K562 (cell line): ENCODE measurements around the gene PPP1R14D. TPM values are rescaled to one million over a fixed set of nuclear protein-coding genes. Genes with fewer than 3 reads are reported as not detected.

Experiments
- ATAC-seq: fragments of 200-7000 bp; cut with Tn5 transposase; 3 replicates; pipeline ENCODE4 v1.9.1; 2020; ENCODE audit warnings: moderate library complexity
- BruUV-seq: library from RNA; stranded (reverse); fragments of 400-500 nt; replicated peaks from 2 replicates; lab custom pipeline; 2021; lab: Mats Ljungman, UMichigan
- CTCF ChIA-PET: fragments of 300-600 bp; formaldehyde crosslinking; extraction: SDS; loops from one replicate; lab custom pipeline; 2021; ENCODE audit warnings: low intra/inter-chr PET ratio; lab: Yijun Ruan, JAX
- POLR2A ChIA-PET: fragments of 300-600, 350-650 bp; sonication (Branson Sonifier 250); formaldehyde crosslinking; extraction: SDS; loops from one replicate; lab custom pipeline; 2021; ENCODE audit warnings: antibody characterized with exemption, inconsistent platforms; lab: Yijun Ruan, JAX
- DNase-seq, 4 experiments: peaks; one replicate each; pipeline versions ENCODE4 v3.0.0 to v3.0.0-alpha.2; 2011 to 2018; ENCODE audit warnings: low spot score in 3 of 4, mixed read lengths in 3 of 4; ENCODE audit errors: extremely low read depth in 1 of 4
- FAIRE-seq: peaks from 2 replicates; lab custom pipeline; 2011; peaks lifted over from hg19 to GRCh38; lab: Jason Lieb, UNC
- H2AFZ ChIP-seq: 2 replicates; pipeline ENCODE4 v1.6.0; 2011; ENCODE audit warnings: low read depth, low read length, control low read depth, inconsistent platforms
- H3K27ac ChIP-seq: fragments of 200-600 bp; 3 replicates; pipeline ENCODE4 v1.8.0; 2011; ENCODE audit warnings: low read depth, mild to moderate bottlenecking, control low read depth, inconsistent platforms, low read length, moderate library complexity, mixed read lengths; ENCODE audit errors: extremely low read depth
- H3K27me3 ChIP-seq, 2 experiments: fragments of 300-600 bp in 1 of 2; 2 replicates in 1 of 2; 3 replicates in 1 of 2; pipeline versions ENCODE4 v1.6.0 to v1.8.0; 2011; ENCODE audit warnings: inconsistent platforms in 2 of 2, low read length in 2 of 2, mild to moderate bottlenecking in 1 of 2, mixed read lengths in 1 of 2, moderate library complexity in 1 of 2; ENCODE audit not compliant: control insufficient read depth in 2 of 2, insufficient read depth in 2 of 2
- H3K36me3 ChIP-seq: fragments of 300-600 bp; 3 replicates; pipeline ENCODE4 v1.8.0; 2011; ENCODE audit warnings: mild to moderate bottlenecking, low read length, inconsistent platforms; ENCODE audit not compliant: control insufficient read depth, insufficient read depth
- H3K4me1 ChIP-seq, 2 experiments: fragments of 200-600 bp in 1 of 2; replicated peaks in 1 of 2; 2 replicates in 1 of 2; 3 replicates in 1 of 2; pipeline versions ENCODE4 v1.5.1 to v1.8.0; 2011; ENCODE audit warnings: inconsistent platforms in 2 of 2, low read length in 2 of 2, mild to moderate bottlenecking in 1 of 2, mixed read lengths in 1 of 2, moderate library complexity in 1 of 2; ENCODE audit not compliant: control insufficient read depth in 2 of 2, insufficient read depth in 2 of 2
- H3K4me2 ChIP-seq: 2 replicates; pipeline ENCODE4 v1.6.1; 2011; ENCODE audit warnings: low read length, control low read depth, inconsistent platforms, mixed read lengths; ENCODE audit not compliant: insufficient read depth
- H3K4me3 ChIP-seq: fragments of 200-600 bp; sonication (generic), shearing (Covaris generic); 2 replicates; pipeline ENCODE4 v1.5.1; 2016; ENCODE audit warnings: control low read depth, inconsistent platforms
- H3K79me2 ChIP-seq: fragments of 200-600 bp; 3 replicates; pipeline ENCODE4 v1.8.0; 2011; ENCODE audit warnings: low read length, inconsistent platforms; ENCODE audit not compliant: control insufficient read depth, insufficient read depth
- H3K9ac ChIP-seq, 2 experiments: 2 replicates each; pipeline versions ENCODE4 v1.6.0 to v1.6.1; 2011; ENCODE audit warnings: low read depth in 2 of 2, low read length in 2 of 2, control low read depth in 1 of 2, inconsistent platforms in 1 of 2, mild to moderate bottlenecking in 1 of 2, mixed read lengths in 1 of 2; ENCODE audit not compliant: insufficient read depth in 1 of 2
- H3K9me1 ChIP-seq: one replicate; pipeline ENCODE4 v1.6.0; 2011; ENCODE audit warnings: inconsistent platforms, mild to moderate bottlenecking, low read length, moderate library complexity; ENCODE audit not compliant: control insufficient read depth, insufficient read depth
- H3K9me3 ChIP-seq: replicated peaks from 2 replicates; pipeline ENCODE4 v1.5.1; 2011; ENCODE audit warnings: low read depth, low read length, inconsistent platforms; ENCODE audit not compliant: control insufficient read depth, insufficient read depth
- H4K20me1 ChIP-seq: replicated peaks from 2 replicates; pipeline ENCODE4 v1.6.1; 2011; ENCODE audit warnings: low read length, inconsistent platforms, mixed read lengths; ENCODE audit not compliant: control insufficient read depth, insufficient read depth
- BRCA1 ChIP-seq, 2 experiments: fragments of 450-650 bp in 1 of 2; sonication (generic) in 1 of 2; formaldehyde crosslinking in 1 of 2; IDR thresholded peaks; 2 replicates each; pipeline versions ENCODE4 v1.5.0 to v1.6.1; 2017 to 2020; ENCODE audit warnings: mild to moderate bottlenecking in 1 of 2, missing genetic modification reagents in 1 of 2
- ZNF589 ChIP-seq: fragments of 200-800 bp; sonication (Bioruptor generic); IDR thresholded peaks from 2 replicates; pipeline ENCODE4 v1.6.1; 2016; ENCODE audit warnings: low read depth, missing genetic modification characterization, missing compliant biosample characterization
- WGBS: fragments of 100-300 bp; shearing (Covaris generic); methylation state at CpG from one replicate; pipeline ENCODE4 v1.1.6; 2016; ENCODE audit warnings: low coverage, mixed read lengths; ENCODE audit not compliant: insufficient coverage; ENCODE audit errors: missing lambda C conversion rate; 5-methylcytosine and 5-hydroxymethylcytosine counted together
- in situ Hi-C: fragments of 300-500 bp; cut with MboI; formaldehyde crosslinking; loops from 4 replicates; pipeline ENCODE4 v1.15.0; 2018; ENCODE audit warnings: inconsistent platforms, mixed read lengths
- intact Hi-C: fragments of 100-400 bp; cut with micrococcal nuclease; formaldehyde crosslinking; loops from 2 replicates; pipeline ENCODE4 v1.14.2; 2022
- polyA plus RNA-seq, 8 experiments: library from polyadenylated mRNA; depleted of rRNA in 4 of 8; stranded (reverse) in 5 of 8; unstranded in 3 of 8; fragments of >200 nt; fragmentation: Nextera tagmentation in 2 of 8; fragmentation: Illumina TruSeq in 1 of 8; extraction: Ambion mirVana in 2 of 8; extraction: Trizol in 1 of 8; gene quantifications; 2 replicates each; pipeline versions ENCODE4 v1.2.1 to v1.2.3, GENCODE V29; 2011 to 2014; ENCODE audit warnings: inconsistent platforms in 1 of 8, missing spikeins in 1 of 8
- total RNA-seq, 7 experiments: library from RNA; depleted of rRNA in 6 of 7; stranded (reverse); fragments of >200 nt in 6 of 7; fragmentation: Illumina TruSeq in 2 of 7; extraction: Trizol in 2 of 7; gene quantifications; 2 replicates each; pipeline versions ENCODE4 v1.2.1 to v1.2.3, GENCODE V29; 2011 to 2021; ENCODE audit warnings: low replicate concordance in 1 of 7

The PPP1R14D gene
- total and polyA plus RNA-seq, 9 of the 15 experiments (the other 6 are each of a cell fraction or from before 2014, with no cell fraction given): 0.11 to 0.18 TPM; not detected in 7

DNA sequence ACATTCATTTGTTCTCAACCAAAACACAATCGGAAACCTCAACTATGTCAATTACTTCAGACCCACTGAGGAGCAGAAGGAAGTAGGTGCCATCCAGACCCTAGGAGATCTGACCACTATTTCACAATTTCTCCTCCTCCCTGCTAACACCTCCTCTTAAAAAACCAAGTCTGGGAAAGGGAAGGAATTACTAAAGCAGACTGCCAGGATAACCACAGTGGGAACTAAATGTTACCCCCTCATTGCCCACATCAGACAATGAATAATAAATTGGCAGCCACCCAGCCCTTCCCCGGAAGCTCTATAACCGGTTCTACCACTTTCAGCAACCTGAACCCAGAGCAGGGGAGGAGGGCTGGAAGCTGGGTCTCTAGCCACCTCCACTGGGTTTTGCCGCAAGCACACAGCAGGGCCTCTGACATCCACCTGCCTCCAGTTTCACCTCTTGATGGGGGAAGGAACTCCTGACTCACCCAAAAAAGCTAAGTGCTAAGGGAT, 41.1 kb downstream of the PPP1R14D start:
- no peak overlapping the region for H2AFZ ChIP-seq
- H3K4me2 ChIP-seq: no peak overlapping the region
- DNase-seq: no peak
- WGBS: 55% methylated on average over 4 of the region's 4 CpGs
- ChIA-PET POLR2A (interaction anchor here (0.6 to 2.4 kb wide), 5 partner anchors 9 to 105 kb away, joined by 3 to 11 read pairs (median 3); partner anchors contain the start of genes DNAJC17 and ZFYVE19), CTCF (interaction anchor here (5.1 kb wide), 1 partner anchor 106 kb away, joined by 66 read pairs; the partner anchor contains the start of gene VPS18)
- peaks cover 10% of the 10 kb centered on the region; the same call in 1 of the 3 replicates for H3K36me3 ChIP-seq
- in situ Hi-C loops: no loop called here
- H3K9me1 ChIP-seq: no peaks in the 10 kb centered on the region
- intact Hi-C loops: loop anchor here (5.0 to 10.0 kb wide), 2 partner anchors 70 to 273 kb away; no protein-coding TSS in a partner anchor
- no peak overlapping the region for H3K27ac ChIP-seq
- peaks cover 7 to 11% of the 10 kb centered on the region in 2 experiments; a peak in 4 of 5 replicates for H3K4me1 ChIP-seq
- H3K9me3 ChIP-seq: no peaks in the 10 kb centered on the region
- no peaks in the 10 kb centered on the region for H3K27me3 ChIP-seq
- no peak for FAIRE-seq
- H3K9ac ChIP-seq: no peak overlapping the region; a peak in 1 of 4 replicates
- ATAC-seq: no peak
- H4K20me1 ChIP-seq: no peaks in the 10 kb centered on the region
- H3K4me3 ChIP-seq: no peak overlapping the region
- BruUV-seq: no TSS peak
- H3K79me2 ChIP-seq: peaks cover 4% of the 10 kb centered on the region; the same call in 1 of the 3 replicates
- no peak for TF ChIP-seq ZNF589 (CRISPR knock-in tag)

DNA sequence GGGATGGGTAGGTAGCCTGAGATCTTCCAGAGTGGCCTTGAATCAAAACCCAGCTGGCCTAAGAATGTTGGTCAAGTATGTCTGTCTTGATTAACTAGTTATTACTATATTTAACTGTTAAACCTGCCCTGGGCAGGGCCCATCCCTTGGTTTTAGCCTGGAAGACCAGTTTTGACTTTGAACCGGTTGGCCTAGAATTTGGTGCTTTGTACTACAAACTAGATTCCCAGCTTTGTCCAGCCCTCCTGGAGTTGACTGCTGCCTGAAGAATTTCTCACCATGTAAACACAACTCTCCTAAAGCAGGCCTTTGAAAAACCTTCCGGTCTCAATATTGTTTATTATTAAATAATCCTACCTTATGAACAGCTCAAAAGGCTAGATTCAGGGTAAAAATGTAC, 42.7 kb downstream of the PPP1R14D start:
- Histone ChIP-seq H3K4me3 (no peak overlapping the region), H3K9me1 (no peaks in the 10 kb centered on the region), H3K4me2 (no peak overlapping the region), H3K36me3 (peaks cover 3% of the 10 kb centered on the region; the same call in 1 of the 3 replicates), H3K79me2 (peaks cover 4% of the 10 kb centered on the region; the same call in 1 of the 3 replicates), H4K20me1 (no peaks in the 10 kb centered on the region), H3K9ac (no peak overlapping the region), H3K9me3 (no peaks in the 10 kb centered on the region), H3K27me3 (no peaks in the 10 kb centered on the region), H3K4me1 (peaks cover 7 to 11% of the 10 kb centered on the region in 2 experiments; a peak in 4 of 5 replicates), H2AFZ (no peak overlapping the region), H3K27ac (no peak overlapping the region)
- ChIA-PET POLR2A (interaction anchor here (0.6 to 1.8 kb wide), 7 partner anchors 8 to 156 kb away, joined by 3 to 6 read pairs (median 3); partner anchors contain the start of gene GCHFR), CTCF (interaction anchor here (0.6 to 5.1 kb wide), 2 partner anchors 72 to 108 kb away, joined by 4 to 66 read pairs; partner anchors contain the start of gene VPS18)
- 89% methylated on average over 2 of the region's 2 CpGs for WGBS
- in situ Hi-C loops (no loop called here), intact Hi-C loops (loop anchor here (1.0 to 10.0 kb wide), 3 partner anchors 71 to 271 kb away; no protein-coding TSS in a partner anchor)
- DNase-seq (no peak), ATAC-seq (no peak), FAIRE-seq (no peak)
- no TSS peak for BruUV-seq
- no peak for TF ChIP-seq BRCA1 (IDR thresholded peaks at IDR 0.05)
- no peak for TF ChIP-seq BRCA1 (CRISPR knock-in tag; IDR thresholded peaks at IDR 0.05)
